H1 (cell line): ENCODE data around the gene TNFRSF18.
A peak's percentile ranks its signal among the peaks of the same experiment; 100 is the strongest.

Source experiments
- ASH2L ChIP-seq: fragments of 200-600, 300-600 bp; sonication (generic); IDR thresholded peaks from one replicate; pipeline ENCODE4 v1.7.1; 2017; ENCODE audit warnings: low read length
- CHD2 ChIP-seq: IDR thresholded peaks from 2 replicates; pipeline ENCODE4 v1.6.1; 2012; ENCODE audit warnings: low read length, improper control_type of control experiment
- CTCF ChIP-seq, 3 experiments: IDR thresholded peaks; 1 replicate in 2 of 3; 2 replicates in 1 of 3; pipeline versions ENCODE4 v1.5.1 to v1.6.1; 2011; ENCODE audit warnings: low read length in 3 of 3, mild to moderate bottlenecking in 3 of 3, inconsistent platforms in 2 of 3, low read depth in 1 of 3, moderate library complexity in 1 of 3; ENCODE audit not compliant: insufficient read depth in 1 of 3; ENCODE audit errors: control extremely low read depth in 1 of 3
- EZH2 ChIP-seq: fragments of 200-600 bp; sonication (generic); IDR thresholded peaks from 2 replicates; pipeline ENCODE4 v1.7.1; 2012; ENCODE audit warnings: low read depth, mild to moderate bottlenecking, moderate library complexity, low read length, inconsistent platforms; ENCODE audit not compliant: severe bottlenecking
- JUND ChIP-seq: IDR thresholded peaks from 2 replicates; pipeline ENCODE4 v1.6.1; 2011; ENCODE audit warnings: mild to moderate bottlenecking, improper control_type of control experiment, low read length
- KDM5A ChIP-seq: fragments of 200-600 bp; IDR thresholded peaks from 2 replicates; pipeline ENCODE4 v1.7.1; 2012; ENCODE audit warnings: mild to moderate bottlenecking, low read length, inconsistent platforms, mixed read lengths
- MAX ChIP-seq: IDR thresholded peaks from 2 replicates; pipeline ENCODE4 v1.6.1; 2012; ENCODE audit warnings: inconsistent platforms
- SP1 ChIP-seq: IDR thresholded peaks from 2 replicates; pipeline ENCODE4 v1.6.1; 2011; ENCODE audit warnings: low read depth, low read length
- TAF1 ChIP-seq: IDR thresholded peaks from 2 replicates; pipeline ENCODE4 v1.6.1; 2011; ENCODE audit warnings: mild to moderate bottlenecking, low read depth, low read length
- YY1 ChIP-seq: IDR thresholded peaks from 2 replicates; pipeline ENCODE4 v1.6.1; 2011; ENCODE audit warnings: low read depth, mild to moderate bottlenecking, low read length

- no peak for TF ChIP-seq YY1
- TF ChIP-seq ASH2L = no peak
- TF ChIP-seq MAX = no peak
- TF ChIP-seq SP1 = no peak
- peak in 2 of 3 experiments; percentile 9 to 11; a peak in 2 of 4 replicates for TF ChIP-seq CTCF (IDR thresholded peaks at IDR 0.05; ENCODE audit: control extremely low read depth in 1 of 3, insufficient read depth in 1 of 3, low read depth in 1 of 3, low read length in 3 of 3)
- TF ChIP-seq JUND = no peak
- TF ChIP-seq KDM5A = no peak
- no peak for TF ChIP-seq CHD2
- TF ChIP-seq TAF1 = no peak
- TF ChIP-seq EZH2 = no peak
These were observed 657 bp upstream of the TNFRSF18 start for GRCh38 chr1:1206966-1207531.
